H1 (cell line): Measurements from ENCODE around the gene MAPK1. TPM values are rescaled to one million over a fixed set of nuclear protein-coding genes. Genes with fewer than 3 reads are reported as not detected.

Experiments
- CTCF ChIA-PET: fragments of 300-600 bp; sonication (Branson Sonifier 250); formaldehyde crosslinking; loops from one replicate; lab custom pipeline; 2021; ENCODE audit not compliant: partially characterized antibody; lab: Charles Lee
- POLR2A ChIA-PET: fragments of 300-600 bp; sonication (Branson Sonifier 250); formaldehyde crosslinking; loops from one replicate; lab custom pipeline; 2021; ENCODE audit warnings: inconsistent platforms; ENCODE audit not compliant: partially characterized antibody; lab: Charles Lee
- DNase-seq, 2 experiments: peaks; one replicate each; pipeline versions ENCODE4 v3.0.0 to v3.0.0-alpha.2; 2010 to 2022; ENCODE audit warnings: low spot score in 2 of 2, low read depth in 1 of 2, mixed read lengths in 1 of 2
- FAIRE-seq: peaks from 2 replicates; lab custom pipeline; 2011; peaks lifted over from hg19 to GRCh38; lab: Jason Lieb, UNC
- H2AFZ ChIP-seq: 2 replicates; pipeline ENCODE4 v1.8.1; 2012; ENCODE audit warnings: low read length, inconsistent platforms
- H2AK5ac ChIP-seq: 2 replicates; pipeline ENCODE4 v1.6.1; 2013; ENCODE audit warnings: low read depth, low read length
- H2BK120ac ChIP-seq: replicated peaks from 2 replicates; pipeline ENCODE3; 2013; ENCODE audit warnings: low read depth, low read length, inconsistent platforms
- H2BK12ac ChIP-seq: 2 replicates; pipeline ENCODE4 v1.6.1; 2013; ENCODE audit warnings: low read depth, low read length
- H2BK15ac ChIP-seq: 2 replicates; pipeline ENCODE4 v1.6.1; 2013; ENCODE audit warnings: low read length
- H2BK20ac ChIP-seq: 2 replicates; pipeline ENCODE4 v1.6.1; 2013; ENCODE audit warnings: low read length
- H2BK5ac ChIP-seq: 2 replicates; pipeline ENCODE4 v1.6.1; 2013; ENCODE audit warnings: low read depth, low read length
- H3K14ac ChIP-seq: 2 replicates; pipeline ENCODE4 v1.6.1; 2013; ENCODE audit warnings: inconsistent platforms; ENCODE audit not compliant: insufficient read length
- H3K18ac ChIP-seq: 2 replicates; pipeline ENCODE4 v1.6.1; 2013; ENCODE audit warnings: low read length; ENCODE audit errors: extremely low read depth
- H3K23ac ChIP-seq: 2 replicates; pipeline ENCODE4 v1.6.1; 2013; ENCODE audit warnings: inconsistent platforms; ENCODE audit not compliant: insufficient read length
- H3K23me2 ChIP-seq: 2 replicates; pipeline ENCODE4 v1.6.1; 2013; ENCODE audit warnings: low read depth, low read length
- H3K27ac ChIP-seq: 2 replicates; pipeline ENCODE4 v1.6.1; 2011; ENCODE audit warnings: low read depth, low read length, inconsistent platforms
- H3K27me3 ChIP-seq, 4 experiments: replicated peaks in 1 of 4; 1 replicate in 1 of 4; 2 replicates in 3 of 4; pipeline versions ENCODE4 v1.6.1 to v1.8.1; 2011 to 2013; ENCODE audit warnings: low read length in 3 of 4, mild to moderate bottlenecking in 3 of 4, inconsistent platforms in 2 of 4, mixed read lengths in 2 of 4, moderate library complexity in 1 of 4; ENCODE audit not compliant: control insufficient read depth in 3 of 4, insufficient read depth in 3 of 4; ENCODE audit errors: extremely low read depth in 1 of 4
- H3K36me3 ChIP-seq, 4 experiments: 2 replicates each; pipeline versions ENCODE4 v1.6.1 to v1.8.1; 2011 to 2013; ENCODE audit warnings: mild to moderate bottlenecking in 4 of 4, low read length in 3 of 4, moderate library complexity in 2 of 4, control low read depth in 1 of 4, inconsistent platforms in 1 of 4; ENCODE audit not compliant: insufficient read depth in 4 of 4, control insufficient read depth in 2 of 4
- H3K4ac ChIP-seq: replicated peaks from 2 replicates; pipeline ENCODE3; 2013; ENCODE audit warnings: low read length, low read depth, mixed read lengths, inconsistent platforms; ENCODE audit not compliant: insufficient read length
- H3K4me1 ChIP-seq, 4 experiments: replicated peaks in 1 of 4; 1 replicate in 1 of 4; 2 replicates in 3 of 4; pipeline versions ENCODE4 v1.6.1 to v1.8.1; 2011 to 2013; ENCODE audit warnings: low read length in 3 of 4, inconsistent platforms in 2 of 4, mixed read lengths in 1 of 4; ENCODE audit not compliant: insufficient read depth in 4 of 4, control insufficient read depth in 3 of 4
- H3K4me2 ChIP-seq, 2 experiments: 2 replicates each; pipeline versions ENCODE4 v1.6.1 to v1.8.1; 2011 to 2013; ENCODE audit warnings: low read depth in 2 of 2, low read length in 2 of 2, control low read depth in 1 of 2, inconsistent platforms in 1 of 2, mild to moderate bottlenecking in 1 of 2; ENCODE audit not compliant: insufficient read depth in 1 of 2
- H3K4me3 ChIP-seq, 4 experiments: fragments of 200-600, 300-600 bp in 1 of 4; sonication (generic), shearing (Covaris generic), sonication (Bioruptor Twin) in 1 of 4; 2 replicates each; pipeline versions ENCODE4 v1.5.1 to v1.8.1; 2011 to 2016; ENCODE audit warnings: low read length in 4 of 4, low read depth in 3 of 4, control low read depth in 2 of 4, inconsistent platforms in 2 of 4, mild to moderate bottlenecking in 2 of 4, mixed read lengths in 1 of 4, moderate library complexity in 1 of 4; ENCODE audit not compliant: insufficient read depth in 2 of 4; ENCODE audit errors: extremely low read depth in 1 of 4
- H3K56ac ChIP-seq: replicated peaks from 2 replicates; pipeline ENCODE3; 2013; ENCODE audit warnings: low read depth, mild to moderate bottlenecking, mixed read lengths, low read length, inconsistent platforms; ENCODE audit not compliant: insufficient read length
- H3K79me1 ChIP-seq: 2 replicates; pipeline ENCODE4 v1.6.1; 2013; ENCODE audit warnings: low read depth, low read length, control low read depth
- H3K79me2 ChIP-seq, 2 experiments: 2 replicates each; pipeline versions ENCODE4 v1.6.1 to v1.8.1; 2012 to 2013; ENCODE audit warnings: low read length in 2 of 2, mild to moderate bottlenecking in 2 of 2, inconsistent platforms in 1 of 2; ENCODE audit not compliant: insufficient read depth in 2 of 2, control insufficient read depth in 1 of 2
- H3K9ac ChIP-seq, 4 experiments: replicated peaks in 1 of 4; 1 replicate in 1 of 4; 2 replicates in 3 of 4; pipeline versions ENCODE4 v1.6.1 to v1.8.1; 2011 to 2013; ENCODE audit warnings: low read depth in 3 of 4, low read length in 3 of 4, control low read depth in 2 of 4, mild to moderate bottlenecking in 2 of 4, moderate library complexity in 2 of 4, inconsistent platforms in 1 of 4; ENCODE audit errors: extremely low read depth in 1 of 4
- H3K9me3 ChIP-seq, 2 experiments: 2 replicates each; pipeline versions ENCODE4 v1.6.1 to v1.8.1; 2012 to 2013; ENCODE audit warnings: mild to moderate bottlenecking in 2 of 2, moderate library complexity in 2 of 2, control low read depth in 1 of 2, inconsistent platforms in 1 of 2, low read depth in 1 of 2, low read length in 1 of 2, mixed read lengths in 1 of 2; ENCODE audit not compliant: insufficient read depth in 2 of 2
- H4K20me1 ChIP-seq, 2 experiments: replicated peaks in 1 of 2; 2 replicates each; pipeline versions ENCODE3 to v1.8.1; 2011 to 2013; ENCODE audit warnings: inconsistent platforms in 2 of 2, low read length in 2 of 2, mild to moderate bottlenecking in 1 of 2; ENCODE audit not compliant: insufficient read depth in 2 of 2, control insufficient read depth in 1 of 2
- H4K5ac ChIP-seq: 2 replicates; pipeline ENCODE4 v1.6.1; 2013; ENCODE audit warnings: low read length, low read depth, mixed read lengths, inconsistent platforms; ENCODE audit not compliant: insufficient read length
- H4K8ac ChIP-seq: 2 replicates; pipeline ENCODE4 v1.8.0; 2013; ENCODE audit warnings: mild to moderate bottlenecking, moderate library complexity, low read length, inconsistent platforms; ENCODE audit not compliant: insufficient read depth; ENCODE audit errors: extremely low read depth
- H4K91ac ChIP-seq: replicated peaks from 2 replicates; pipeline ENCODE3; 2013; ENCODE audit warnings: low read length, mixed read lengths, inconsistent platforms; ENCODE audit not compliant: insufficient read length
- CHD2 ChIP-seq: IDR thresholded peaks from 2 replicates; pipeline ENCODE4 v1.6.1; 2012; ENCODE audit warnings: low read length, improper control_type of control experiment
- CTBP2 ChIP-seq: IDR thresholded peaks from 2 replicates; pipeline ENCODE4 v1.7.0; 2011; ENCODE audit warnings: borderline replicate concordance, mild to moderate bottlenecking, moderate library complexity, mixed read lengths, low read length; ENCODE audit not compliant: insufficient read depth, insufficient read length
- EZH2 ChIP-seq: fragments of 200-600 bp; sonication (generic); IDR thresholded peaks from 2 replicates; pipeline ENCODE4 v1.7.1; 2012; ENCODE audit warnings: low read depth, mild to moderate bottlenecking, moderate library complexity, low read length, inconsistent platforms; ENCODE audit not compliant: severe bottlenecking
- GTF2F1 ChIP-seq: IDR thresholded peaks from 2 replicates; pipeline ENCODE4 v1.6.1; 2012; ENCODE audit warnings: low read depth, low read length, improper control_type of control experiment, borderline replicate concordance
- KDM1A ChIP-seq: fragments of 200-600, 300-600 bp; sonication (generic); IDR thresholded peaks from 2 replicates; pipeline ENCODE4 v1.7.1; 2016; ENCODE audit warnings: mild to moderate bottlenecking, low read length, borderline replicate concordance
- KDM5A ChIP-seq: fragments of 200-600 bp; IDR thresholded peaks from 2 replicates; pipeline ENCODE4 v1.7.1; 2012; ENCODE audit warnings: mild to moderate bottlenecking, low read length, inconsistent platforms, mixed read lengths
- PHF8 ChIP-seq: fragments of 200-600 bp; sonication (generic); conservative IDR thresholded peaks from 2 replicates; pipeline ENCODE4 v1.7.1; 2012; ENCODE audit warnings: low read depth, mild to moderate bottlenecking, inconsistent platforms, low read length, moderate library complexity
- POLR2AphosphoS5 ChIP-seq: IDR thresholded peaks from 2 replicates; pipeline ENCODE4 v1.6.1; 2011; ENCODE audit warnings: low read depth, low read length
- RNF2 ChIP-seq: fragments of 200-900, 300-1000 bp; sonication (generic); IDR thresholded peaks from 2 replicates; pipeline ENCODE4 v1.7.1; 2016; ENCODE audit warnings: borderline replicate concordance, low read depth, mild to moderate bottlenecking, antibody characterized with exemption, low read length; ENCODE audit not compliant: poor library complexity, severe bottlenecking; ENCODE audit errors: missing control alignments
- WGBS, 2 experiments: shearing (Covaris generic) in 1 of 2; methylation state at CpG; one replicate each; pipeline versions ENCODE4 v1.1.6 to v1.1.7; 2013 to 2015; ENCODE audit warnings: low lambda C conversion rate in 2 of 2, mixed read lengths in 2 of 2, inconsistent platforms in 1 of 2, low coverage in 1 of 2, missing lambda C conversion rate in 1 of 2; ENCODE audit not compliant: insufficient replicate concordance in 2 of 2, insufficient coverage in 1 of 2, insufficient read length in 1 of 2; ENCODE audit errors: extremely low coverage in 1 of 2, missing lambda C conversion rate in 1 of 2; 5-methylcytosine and 5-hydroxymethylcytosine counted together
- polyA plus RNA-seq, 7 experiments: library from polyadenylated mRNA; depleted of rRNA in 3 of 7; stranded (reverse) in 5 of 7; unstranded in 2 of 7; fragments of >200 nt in 5 of 7; fragments of 200-250 nt in 2 of 7; gene quantifications; 1 replicate in 5 of 7; 2 replicates in 1 of 7; 4 replicates in 1 of 7; pipeline versions ENCODE4 v1.2.1 to v1.2.3, GENCODE V29; 2011 to 2013; ENCODE audit warnings: missing spikeins in 2 of 7, mixed read lengths in 2 of 7
- total RNA-seq: library from RNA; stranded (reverse); fragmentation: NEBNext Ultra II Directional; extraction: Animal tissue kit (Norgen Biotek cat#: 25700); gene quantifications from 2 replicates; pipeline ENCODE4 v1.2.1, GENCODE V29; 2021
- TF ChIP-seq, protein P1 (sequence below): IDR thresholded peaks from 2 replicates; pipeline ENCODE4 v1.6.1; 2011; ENCODE audit warnings: low read length, improper control_type of control experiment
- TF ChIP-seq, protein P2 (sequence below): IDR thresholded peaks from 2 replicates; pipeline ENCODE4 v1.6.1; 2011; ENCODE audit warnings: low read depth, mild to moderate bottlenecking, low read length; ENCODE audit not compliant: insufficient read depth

Gene MAPK1
- total and polyA plus RNA-seq, 2 of the 8 experiments (the other 6 are each of a cell fraction or from before 2014, with no cell fraction given), result 28.1 to 101 TPM

DNA sequence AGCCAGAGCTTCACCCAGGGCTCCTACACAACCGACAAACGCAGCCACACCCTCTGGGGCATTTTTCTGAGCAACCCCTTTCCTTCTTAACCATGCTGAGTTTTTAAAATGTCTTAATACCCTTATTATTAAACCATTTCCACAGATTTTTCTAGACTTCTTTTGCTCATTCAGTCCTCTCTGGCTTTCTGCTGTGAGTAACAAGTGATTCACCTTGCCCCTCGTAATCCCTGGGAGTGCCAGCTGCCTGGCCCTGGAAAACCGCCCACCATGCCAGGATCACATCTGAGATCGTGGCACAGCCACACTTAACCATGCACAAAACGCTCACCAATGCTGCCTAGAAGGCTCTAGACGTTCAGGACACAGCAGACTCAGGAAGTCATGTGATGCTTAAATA, 157.3 kb downstream of the MAPK1 start:
- no peaks in the 10 kb centered on the region for H3K4me1 ChIP-seq
- peaks cover 0 to 10% of the 10 kb centered on the region in 2 experiments for H4K20me1 ChIP-seq
- H3K23me2 ChIP-seq, result no peaks in the 10 kb centered on the region
- H3K36me3 ChIP-seq, result peaks cover 0 to 5% (median 3%) of the 10 kb centered on the region in 4 experiments; a peak in 2 of 8 replicates
- no peak overlapping the region for H3K27ac ChIP-seq
- H4K91ac ChIP-seq, result no peak overlapping the region
- 80% methylated on average over 7 of the region's 7 CpGs; no CpG with 5 or more reads in 1 of the 2 experiments for WGBS, 2 experiments
- H2AK5ac ChIP-seq, result no peak overlapping the region
- H2BK12ac ChIP-seq, result no peak overlapping the region
- H3K14ac ChIP-seq, result no peak overlapping the region
- no peaks in the 10 kb centered on the region for H3K9me3 ChIP-seq
- H3K4ac ChIP-seq, result no peak overlapping the region
- H3K9ac ChIP-seq, result no peak overlapping the region
- H2BK15ac ChIP-seq, result no peak overlapping the region
- no peak overlapping the region for H3K56ac ChIP-seq
- ChIA-PET CTCF (interaction anchor here (0.8 to 2.9 kb wide), 4 partner anchors 228 to 262 kb away, joined by 4 to 11 read pairs (median 4); partner anchors contain the start of gene PPM1F), POLR2A (interaction anchor here (0.7 to 1.1 kb wide), 2 partner anchors 9 to 18 kb away, joined by 3 read pairs; no protein-coding TSS in a partner anchor)
- no peak overlapping the region for H3K4me2 ChIP-seq
- no peak for FAIRE-seq
- no peaks in the 10 kb centered on the region for H3K79me2 ChIP-seq
- no peak overlapping the region; the same call in 1 of the 2 replicates for H2BK5ac ChIP-seq
- H2BK120ac ChIP-seq, result no peak overlapping the region
- H4K8ac ChIP-seq, result no peak overlapping the region
- no peak overlapping the region for H3K18ac ChIP-seq
- no peak overlapping the region for H3K4me3 ChIP-seq
- H3K27me3 ChIP-seq, result no peaks in the 10 kb centered on the region
- H3K23ac ChIP-seq, result no peak overlapping the region
- no peak overlapping the region for H4K5ac ChIP-seq
- no peak overlapping the region for H2AFZ ChIP-seq
- no peaks in the 10 kb centered on the region for H3K79me1 ChIP-seq
- H2BK20ac ChIP-seq, result no peak overlapping the region
- DNase-seq, result no peak
- TF ChIP-seq RNF2 (no peak), PHF8 (no peak), POLR2AphosphoS5 (no peak), EZH2 (no peak), KDM5A (no peak), KDM1A (no peak), GTF2F1 (no peak), CHD2 (no peak), CTBP2 (no peak)
- TF ChIP-seq, protein P1, sequence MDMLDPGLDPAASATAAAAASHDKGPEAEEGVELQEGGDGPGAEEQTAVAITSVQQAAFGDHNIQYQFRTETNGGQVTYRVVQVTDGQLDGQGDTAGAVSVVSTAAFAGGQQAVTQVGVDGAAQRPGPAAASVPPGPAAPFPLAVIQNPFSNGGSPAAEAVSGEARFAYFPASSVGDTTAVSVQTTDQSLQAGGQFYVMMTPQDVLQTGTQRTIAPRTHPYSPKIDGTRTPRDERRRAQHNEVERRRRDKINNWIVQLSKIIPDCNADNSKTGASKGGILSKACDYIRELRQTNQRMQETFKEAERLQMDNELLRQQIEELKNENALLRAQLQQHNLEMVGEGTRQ, result no peak
- TF ChIP-seq, protein P2, sequence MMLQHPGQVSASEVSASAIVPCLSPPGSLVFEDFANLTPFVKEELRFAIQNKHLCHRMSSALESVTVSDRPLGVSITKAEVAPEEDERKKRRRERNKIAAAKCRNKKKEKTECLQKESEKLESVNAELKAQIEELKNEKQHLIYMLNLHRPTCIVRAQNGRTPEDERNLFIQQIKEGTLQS, result no peak
